AG04450 (cell line): ENCODE results near the gene MYO5A. TPM values are rescaled to one million over a fixed set of nuclear protein-coding genes. Genes with fewer than 3 reads are reported as not detected.
A peak's percentile ranks its signal among the peaks of the same experiment; 100 is the strongest.

Experiments used
- CTCF ChIA-PET: fragments of 300-600, 350-600 bp; formaldehyde crosslinking; extraction: SDS; loops from one replicate; lab custom pipeline; 2022; ENCODE audit warnings: antibody characterized with exemption, inconsistent platforms; lab: Charles Lee
- POLR2A ChIA-PET: fragments of 350-600 bp; formaldehyde crosslinking; extraction: SDS; loops from one replicate; lab custom pipeline; 2021; ENCODE audit warnings: antibody characterized with exemption, inconsistent platforms; lab: Yijun Ruan, JAX
- DNase-seq: peaks from one replicate; pipeline ENCODE4 v3.0.0-alpha.2; 2011; ENCODE audit warnings: low read depth, low spot score
- H3K27ac ChIP-seq: one replicate; pipeline ENCODE4 v1.5.1; 2012; ENCODE audit warnings: low read depth, low read length, control low read depth
- H3K27me3 ChIP-seq: one replicate; pipeline ENCODE4 v1.6.0; 2012; ENCODE audit warnings: low read length; ENCODE audit not compliant: control insufficient read depth, insufficient read depth
- H3K4me3 ChIP-seq: 2 replicates; pipeline ENCODE4 v1.5.1; 2011; ENCODE audit warnings: mild to moderate bottlenecking, low read depth, low read length, control low read depth
- H3K9me3 ChIP-seq: 2 replicates; pipeline ENCODE4 v1.5.1; 2012; ENCODE audit warnings: low read length; ENCODE audit not compliant: control insufficient read depth, insufficient read depth
- CTCF ChIP-seq: IDR thresholded peaks from 2 replicates; pipeline ENCODE4 v1.5.1; 2011; ENCODE audit warnings: low read depth, low read length, control low read depth, inconsistent platforms
- polyA plus RNA-seq: library from polyadenylated mRNA; depleted of rRNA; stranded (reverse); fragments of >200 nt; gene quantifications from 2 replicates; pipeline ENCODE4 v1.2.3, GENCODE V29; 2011

MYO5A gene
- polyA plus RNA-seq, 1 experiment = 37.2 TPM

GRCh38 chr15:52307847-52308246, 220.8 kb downstream of the MYO5A start:
- no peak for TF ChIP-seq CTCF
- Histone ChIP-seq H3K9me3 (no peaks in the 10 kb centered on the region), H3K27ac (no peak overlapping the region), H3K4me3 (no peak overlapping the region), H3K27me3 (no peaks in the 10 kb centered on the region)
- CTCF ChIA-PET = no interaction called here
- POLR2A ChIA-PET = no interaction called here
- DNase-seq = no peak

GRCh38 chr15:52306270-52306669, 222.4 kb downstream of the MYO5A start:
- POLR2A ChIA-PET = no interaction called here
- Histone ChIP-seq H3K4me3 (no peak overlapping the region), H3K27ac (no peak overlapping the region), H3K9me3 (no peaks in the 10 kb centered on the region), H3K27me3 (no peaks in the 10 kb centered on the region)
- CTCF ChIA-PET = no interaction called here
- peak; percentile 26 for DNase-seq
- no peak for TF ChIP-seq CTCF

GRCh38 chr15:52303093-52303772, 225.4 kb downstream of the MYO5A start:
- ChIA-PET CTCF (interaction anchor here (1.0 kb wide), 1 partner anchor 46 kb away, joined by 3 read pairs; no protein-coding TSS in a partner anchor), POLR2A (no interaction called here)
- Histone ChIP-seq H3K9me3 (no peaks in the 10 kb centered on the region), H3K27me3 (no peaks in the 10 kb centered on the region), H3K27ac (no peak overlapping the region), H3K4me3 (no peak overlapping the region)
- no peak for TF ChIP-seq CTCF
- DNase-seq = no peak

- ChIA-PET POLR2A (no interaction called here), CTCF (no interaction called here)
- Histone ChIP-seq H3K27ac (no peak overlapping the region), H3K27me3 (peaks cover 1% of the 10 kb centered on the region), H3K9me3 (no peaks in the 10 kb centered on the region), H3K4me3 (no peak overlapping the region)
- TF ChIP-seq CTCF = no peak
- DNase-seq = no peak
These were observed 227.3 kb downstream of the MYO5A start for GRCh38 chr15:52301265-52301847.

GRCh38 chr15:52295421-52296001, 233.2 kb downstream of the MYO5A start, which contains the start of gene MYO5C:
Gene MYO5C (minus strand): TSS chr15:52295804. CDS start chr15:52295636, 168 bp downstream.
- CTCF ChIA-PET = no interaction called here
- Histone ChIP-seq H3K4me3 (peak within 1 kb of the TSS; percentile 47), H3K27ac (no peak within 1 kb of the TSS), H3K9me3 (no peaks in the 10 kb centered on the region), H3K27me3 (peaks cover 34% of the 10 kb centered on the region)
- no peak for TF ChIP-seq CTCF
- POLR2A ChIA-PET = no interaction called here
- DNase-seq = no peak
